ELF-1 (cell line): Measurements from ENCODE around the gene MRPL21.

Experiments
- DNase-seq: peaks from one replicate; pipeline ENCODE4 v3.0.0-alpha.2; 2016; ENCODE audit warnings: low read depth, low spot score

The MRPL21 gene

GRCh38 chr11:68935066-68935465 is 31.4 kb upstream of the MRPL21 start:
- no peak for DNase-seq

GRCh38 chr11:68934666-68935065 is 31.0 kb upstream of the MRPL21 start:
- DNase-seq = no peak

- DNase-seq = no peak
Observed at GRCh38 chr11:68934321-68934645, 30.7 kb upstream of the MRPL21 start.

GRCh38 chr11:68933605-68934320 is 30.1 kb upstream of the MRPL21 start:
- DNase-seq = no peak

GRCh38 chr11:68932933-68933577 is 29.4 kb upstream of the MRPL21 start:
- DNase-seq = no peak

- DNase-seq = no peak
Observed at GRCh38 chr11:68932358-68932757, 28.7 kb upstream of the MRPL21 start.

- DNase-seq = no peak
Observed at GRCh38 chr11:68931911-68932310, 28.3 kb upstream of the MRPL21 start.

GRCh38 chr11:68930991-68931855 is 27.6 kb upstream of the MRPL21 start:
- DNase-seq = no peak

- DNase-seq = no peak
Observed at GRCh38 chr11:68929706-68930570, 26.3 kb upstream of the MRPL21 start.

- DNase-seq = no peak
Observed at GRCh38 chr11:68929135-68929534, 25.5 kb upstream of the MRPL21 start.

GRCh38 chr11:68928136-68928880 is 24.7 kb upstream of the MRPL21 start:
- DNase-seq = no peak

- DNase-seq = no peak
Observed at GRCh38 chr11:68927280-68928135, 23.9 kb upstream of the MRPL21 start.

GRCh38 chr11:68925611-68926010 is 22.0 kb upstream of the MRPL21 start:
- DNase-seq = no peak

- DNase-seq = no peak
Observed at GRCh38 chr11:68924073-68924925, 20.7 kb upstream of the MRPL21 start.

- DNase-seq = no peak
Observed at GRCh38 chr11:68923614-68924013, 20.0 kb upstream of the MRPL21 start.

GRCh38 chr11:68916439-68916838 is 12.8 kb upstream of the MRPL21 start:
- DNase-seq = no peak

- DNase-seq = no peak
Observed at GRCh38 chr11:68914761-68915160, 11.1 kb upstream of the MRPL21 start.

GRCh38 chr11:68913188-68913587 is 9.6 kb upstream of the MRPL21 start:
- DNase-seq = no peak

- no peak for DNase-seq
Observed at GRCh38 chr11:68912254-68912653, 8.6 kb upstream of the MRPL21 start.
